GM21825 (cell line): Measurements from ENCODE around the gene ELOA.
A peak's percentile ranks its signal among the peaks of the same experiment; 100 is the strongest.
"Not testable (repeated sequence)": the region's sequence is repeated elsewhere in the genome, so short reads cannot be mapped to it uniquely, and the experiment has no call there.

Experiments used
- ATAC-seq: cut with Tn5 transposase; IDR thresholded peaks from one replicate; pipeline ENCODE4 v1.9.1; 2021; ENCODE audit warnings: mild to moderate bottlenecking, moderate library complexity; ENCODE audit not compliant: unreplicated experiment

ELOA gene

GRCh38 chr1:23777979-23778814 is 34.9 kb downstream of the ELOA start, which contains the start of gene PITHD1:
PITHD1 (plus strand) TSS chr1:23778418; CDS start chr1:23778516, 98 bp downstream.
- peak; percentile 60 for ATAC-seq

GRCh38 chr1:23779826-23780371 is 36.6 kb downstream of the ELOA start:
- no peak for ATAC-seq

GRCh38 chr1:23783141-23783540 is 39.9 kb downstream of the ELOA start:
- not testable (repeated sequence) for ATAC-seq

- no peak for ATAC-seq
Measured at GRCh38 chr1:23784846-23785245, 41.6 kb downstream of the ELOA start.

GRCh38 chr1:23787701-23788100 is 44.4 kb downstream of the ELOA start:
- ATAC-seq, result no peak

- ATAC-seq, result no peak
Measured at GRCh38 chr1:23788695-23789094, 45.4 kb downstream of the ELOA start.

GRCh38 chr1:23790696-23791515 is 47.6 kb downstream of the ELOA start, which contains the start of gene LYPLA2:
LYPLA2 (plus strand) TSS chr1:23791145; CDS start chr1:23792683, 1,538 bp downstream.
- peak; percentile 72 for ATAC-seq

- no peak for ATAC-seq
Measured at GRCh38 chr1:23791516-23792047, 48.3 kb downstream of the ELOA start.

GRCh38 chr1:23792151-23792945 is 49.1 kb downstream of the ELOA start:
- ATAC-seq, result no peak

- no peak for ATAC-seq
Measured at GRCh38 chr1:23793018-23793781, 49.9 kb downstream of the ELOA start.

GRCh38 chr1:23793861-23794731 is 50.8 kb downstream of the ELOA start:
- ATAC-seq, result no peak

- not testable (repeated sequence) for ATAC-seq
Measured at GRCh38 chr1:23794732-23795182, 51.5 kb downstream of the ELOA start.

- no peak for ATAC-seq
Measured at GRCh38 chr1:23795676-23796465, 52.6 kb downstream of the ELOA start.

- ATAC-seq, result no peak
Measured at GRCh38 chr1:23796466-23797271, 53.4 kb downstream of the ELOA start.

GRCh38 chr1:23797478-23798448 is 54.5 kb downstream of the ELOA start:
- ATAC-seq, result no peak

GRCh38 chr1:23798662-23799142 is 55.4 kb downstream of the ELOA start:
- ATAC-seq, result no peak
